Measurements from ENCODE around the gene WSCD1.

The WSCD1 gene

GRCh38 chr17:6160911-6161855, 91.0 kb downstream of the WSCD1 start:
- no peak for DNase-seq

- DNase-seq: no peak
Observed at GRCh38 chr17:6162216-6162615, 92.0 kb downstream of the WSCD1 start.

GRCh38 chr17:6162892-6163291, 92.7 kb downstream of the WSCD1 start:
- DNase-seq: no peak

GRCh38 chr17:6163612-6164333, 93.6 kb downstream of the WSCD1 start:
- DNase-seq: peak; percentile 5

- DNase-seq: no peak
Observed at GRCh38 chr17:6164996-6165395, 94.8 kb downstream of the WSCD1 start.

- DNase-seq: no peak
Observed at GRCh38 chr17:6165806-6166205, 95.6 kb downstream of the WSCD1 start.

GRCh38 chr17:6166492-6167179, 96.5 kb downstream of the WSCD1 start:
- DNase-seq: no peak

- DNase-seq: no peak
Observed at GRCh38 chr17:6168296-6168695, 98.1 kb downstream of the WSCD1 start.

- DNase-seq: peak; percentile 3
Observed at GRCh38 chr17:6170349-6170748, 100.2 kb downstream of the WSCD1 start.

- DNase-seq: no peak
Observed at GRCh38 chr17:6172642-6173330, 102.6 kb downstream of the WSCD1 start.

- no peak for DNase-seq
Observed at GRCh38 chr17:6173653-6174052, 103.5 kb downstream of the WSCD1 start.
